Activated naive CD4-positive, alpha-beta T cell treated with anti-CD3 and anti-CD28 coated beads, Interleukin-2, amount 50 U/mL, for 72 hours (primary cell): Measurements from ENCODE around the gene PLCB1. TPM values are rescaled to one million over a fixed set of nuclear protein-coding genes. Genes with fewer than 3 reads are reported as not detected.

ENCODE experiments used
- ATAC-seq, 2 donors: fragments of 150-1000 bp; cut with Tn5 transposase; 2 replicates each; pipeline ENCODE4 v1.10.0; 2021; ENCODE audit warnings: mild to moderate bottlenecking in 2 of 2, moderate library complexity in 2 of 2
- DNase-seq, 2 donors: peaks; one replicate each; pipeline ENCODE4 v3.0.0; 2021 to 2022; ENCODE audit warnings: low spot score in 2 of 2
- H3K27ac Mint-ChIP-seq, 2 donors: one replicate each; pipeline ENCODE4 v1.8.0; 2022; ENCODE audit warnings: mild to moderate bottlenecking in 2 of 2, mixed read lengths in 2 of 2
- H3K36me3 Mint-ChIP-seq, 2 donors: one replicate each; pipeline ENCODE4 v1.8.0; 2022; ENCODE audit warnings: mixed read lengths in 2 of 2
- H3K9me3 Mint-ChIP-seq, 2 donors: one replicate each; pipeline ENCODE4 v1.8.0; 2022; ENCODE audit warnings: mixed read lengths in 2 of 2
- total RNA-seq, 2 donors: library from RNA; stranded (reverse); gene quantifications; one replicate each; pipeline ENCODE4 v1.2.3, GENCODE V29; 2022

PLCB1 gene
- total RNA-seq, 2 donors from 2014 or later = 0.56 to 2.1 TPM

DNA sequence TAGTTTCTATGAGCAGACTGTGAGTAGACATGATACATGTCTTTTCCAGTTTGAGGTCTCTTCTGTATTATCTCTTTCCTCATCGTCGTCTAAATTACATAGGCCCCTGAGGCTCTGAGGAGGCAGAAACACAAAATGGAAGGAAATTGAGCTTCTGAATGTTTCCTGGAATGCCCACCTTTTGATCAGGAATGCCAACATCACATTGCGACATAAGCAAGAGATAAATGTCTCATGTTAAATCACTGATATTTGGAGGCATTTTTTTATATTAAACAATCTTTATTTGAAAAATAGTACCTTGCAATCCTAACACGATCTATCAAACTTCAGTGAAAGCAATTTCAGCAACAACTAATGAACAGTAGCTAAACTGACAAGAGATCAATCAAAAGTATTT, 802.3 kb downstream of the PLCB1 start:
- Mint-ChIP-seq H3K9me3 (peaks cover 0 to 7% of the 10 kb centered on the region in 2 donors), H3K27ac (no peak overlapping the region), H3K36me3 (no peaks in the 10 kb centered on the region)
- ATAC-seq (no peak), DNase-seq (no peak)

Other genes with a start within 250 kb of the PLCB1 start
- gene HAO1, start 191.8 kb upstream of the PLCB1 start, total RNA-seq = not detected
- 10 to 100 TPM; 22.3 to 23.9 TPM for gene TMX4, start 112.5 kb upstream of the PLCB1 start, total RNA-seq